HEK293 (cell line): ENCODE results near the gene NFIX.

Source experiments
- EGR2 ChIP-seq: fragments of 450-650 bp; formaldehyde crosslinking; IDR thresholded peaks from 2 replicates; pipeline ENCODE4 v1.5.1; 2016; ENCODE audit warnings: low read depth, missing biosample characterization, missing genetic modification characterization
- ELK4 ChIP-seq: IDR thresholded peaks from 2 replicates; pipeline ENCODE4 v1.6.1; 2011; ENCODE audit warnings: mild to moderate bottlenecking, low read depth, low read length, borderline replicate concordance
- HIC1 ChIP-seq: fragments of 450-650 bp; formaldehyde crosslinking; IDR thresholded peaks from 2 replicates; pipeline ENCODE4 v1.5.1; 2016; ENCODE audit warnings: missing biosample characterization, missing genetic modification characterization
- KLF9 ChIP-seq: fragments of 450-650 bp; formaldehyde crosslinking; IDR thresholded peaks from 2 replicates; pipeline ENCODE4 v1.5.1; 2016; ENCODE audit warnings: missing biosample characterization, missing genetic modification characterization, low read depth
- PRDM1 ChIP-seq: fragments of 450-650 bp; formaldehyde crosslinking; IDR thresholded peaks from 2 replicates; pipeline ENCODE4; 2016; ENCODE audit warnings: missing biosample characterization, missing genetic modification characterization
- SALL2 ChIP-seq: fragments of 450-650 bp; formaldehyde crosslinking; IDR thresholded peaks from 2 replicates; pipeline ENCODE4 v1.5.0; 2017; ENCODE audit warnings: missing biosample characterization, mild to moderate bottlenecking, missing genetic modification characterization, borderline replicate concordance
- TCF7L2 ChIP-seq: IDR thresholded peaks from 2 replicates; pipeline ENCODE4 v1.6.1; 2011; ENCODE audit warnings: low read depth, mild to moderate bottlenecking, inconsistent platforms, low read length, moderate library complexity, borderline replicate concordance
- ZBTB44 ChIP-seq: fragments of 450-650 bp; IDR thresholded peaks from 2 replicates; pipeline ENCODE4 v1.5.1; 2018; ENCODE audit warnings: missing biosample characterization, mild to moderate bottlenecking, missing genetic modification characterization
- ZFHX2 ChIP-seq: fragments of 450-650 bp; formaldehyde crosslinking; conservative IDR thresholded peaks from 2 replicates; pipeline ENCODE4 v1.5.1; 2016; ENCODE audit warnings: missing biosample characterization, missing genetic modification characterization
- ZFP69B ChIP-seq: fragments of 450-650 bp; formaldehyde crosslinking; IDR thresholded peaks from 2 replicates; pipeline ENCODE4 v1.5.1; 2016; ENCODE audit warnings: missing biosample characterization, missing genetic modification characterization
- ZNF175 ChIP-seq: fragments of 450-650 bp; formaldehyde crosslinking; IDR thresholded peaks from 2 replicates; pipeline ENCODE4 v1.5.1; 2016; ENCODE audit warnings: missing biosample characterization, missing genetic modification characterization
- ZNF214 ChIP-seq: fragments of 450-650 bp; formaldehyde crosslinking; IDR thresholded peaks from 2 replicates; pipeline ENCODE4 v1.5.1; 2017; ENCODE audit warnings: missing biosample characterization, mild to moderate bottlenecking, missing genetic modification characterization, borderline replicate concordance
- ZNF248 ChIP-seq: fragments of 450-650 bp; formaldehyde crosslinking; IDR thresholded peaks from 2 replicates; pipeline ENCODE4 v1.5.1; 2017; ENCODE audit warnings: missing biosample characterization, missing genetic modification characterization
- ZNF449 ChIP-seq: fragments of 450-650 bp; formaldehyde crosslinking; IDR thresholded peaks from 2 replicates; pipeline ENCODE4 v1.5.1; 2017; ENCODE audit warnings: missing biosample characterization, mild to moderate bottlenecking, missing genetic modification characterization, moderate library complexity
- ZNF510 ChIP-seq: fragments of 450-650 bp; formaldehyde crosslinking; IDR thresholded peaks from 2 replicates; pipeline ENCODE4 v1.5.1; 2018; ENCODE audit warnings: mild to moderate bottlenecking, missing genetic modification characterization, missing biosample characterization; ENCODE audit not compliant: insufficient replicate concordance
- ZNF555 ChIP-seq: fragments of 450-650 bp; formaldehyde crosslinking; conservative IDR thresholded peaks from 2 replicates; pipeline ENCODE4 v1.5.1; 2017; ENCODE audit warnings: missing biosample characterization, mild to moderate bottlenecking, missing genetic modification characterization, inconsistent platforms
- ZNF561 ChIP-seq: fragments of 450-650 bp; IDR thresholded peaks from 2 replicates; pipeline ENCODE4 v1.5.1; 2018; ENCODE audit warnings: missing biosample characterization, missing genetic modification characterization, borderline replicate concordance
- ZNF747 ChIP-seq: fragments of 450-650 bp; formaldehyde crosslinking; IDR thresholded peaks from 2 replicates; pipeline ENCODE4 v1.5.1; 2016; ENCODE audit warnings: missing biosample characterization, missing genetic modification characterization
- ZNF76 ChIP-seq: fragments of 450-650 bp; formaldehyde crosslinking; IDR thresholded peaks from 2 replicates; pipeline ENCODE4; 2016; ENCODE audit warnings: low read depth, missing biosample characterization, missing genetic modification characterization, borderline replicate concordance
- ZNF843 ChIP-seq: fragments of 450-650 bp; formaldehyde crosslinking; IDR thresholded peaks from 2 replicates; pipeline ENCODE4 v1.5.1; 2016; ENCODE audit warnings: missing biosample characterization, missing genetic modification characterization
- ZSCAN4 ChIP-seq: fragments of 450-650 bp; formaldehyde crosslinking; IDR thresholded peaks from 2 replicates; pipeline ENCODE4 v1.5.1; 2017; ENCODE audit warnings: missing biosample characterization, missing genetic modification characterization

The NFIX gene

GRCh38 chr19:12970070-12970820 is 25.0 kb upstream of the NFIX start (continued):
- no peak for TF ChIP-seq ELK4
- no peak for TF ChIP-seq TCF7L2
- TF ChIP-seq KLF9 (tag by site-specific recombination), result no peak
- peak; percentile 97 for TF ChIP-seq PRDM1
- peak; percentile 70 for TF ChIP-seq EGR2 (tag by site-specific recombination)
- no peak for TF ChIP-seq SALL2 (tag by site-specific recombination)
- TF ChIP-seq ZNF76 (tag by site-specific recombination), result no peak
- TF ChIP-seq ZNF214 (tag by site-specific recombination), result no peak
- no peak for TF ChIP-seq ZNF561 (tag by site-specific recombination)
- TF ChIP-seq ZNF175 (tag by site-specific recombination), result no peak
- TF ChIP-seq ZFP69B, result no peak
- no peak for TF ChIP-seq ZBTB44 (tag by site-specific recombination)
- TF ChIP-seq ZSCAN4 (tag by site-specific recombination), result no peak
- TF ChIP-seq HIC1 (tag by site-specific recombination), result no peak
- no peak for TF ChIP-seq ZNF510 (tag by site-specific recombination)
- no peak for TF ChIP-seq ZNF843 (tag by site-specific recombination)
- TF ChIP-seq ZNF449 (tag by site-specific recombination), result no peak
- TF ChIP-seq ZNF248 (tag by site-specific recombination), result no peak
- peak; percentile 44; the same call in 1 of the 2 replicates for TF ChIP-seq ZFHX2 (tag by site-specific recombination)
- TF ChIP-seq ZNF555 (tag by site-specific recombination), result no peak
- no peak for TF ChIP-seq ZNF747
